Lower leg skin (tissue), 3 donors: ENCODE data around the gene TAF1A.

Experiments
- POLR2A ChIP-seq, 2 donors: fragments of 450-650 bp; IDR thresholded peaks; one replicate each; pipeline ENCODE4 v1.6.1; 2016 to 2017; ENCODE audit warnings: antibody characterized with exemption in 2 of 2, mild to moderate bottlenecking in 1 of 2, moderate library complexity in 1 of 2
- TF ChIP-seq, protein P1 (sequence below), 3 donors: fragments of 450-650 bp; IDR thresholded peaks; one replicate each; pipeline ENCODE4 v1.5.1; 2016; ENCODE audit warnings: antibody characterized with exemption in 3 of 3, mild to moderate bottlenecking in 3 of 3, moderate library complexity in 2 of 3

DNA sequence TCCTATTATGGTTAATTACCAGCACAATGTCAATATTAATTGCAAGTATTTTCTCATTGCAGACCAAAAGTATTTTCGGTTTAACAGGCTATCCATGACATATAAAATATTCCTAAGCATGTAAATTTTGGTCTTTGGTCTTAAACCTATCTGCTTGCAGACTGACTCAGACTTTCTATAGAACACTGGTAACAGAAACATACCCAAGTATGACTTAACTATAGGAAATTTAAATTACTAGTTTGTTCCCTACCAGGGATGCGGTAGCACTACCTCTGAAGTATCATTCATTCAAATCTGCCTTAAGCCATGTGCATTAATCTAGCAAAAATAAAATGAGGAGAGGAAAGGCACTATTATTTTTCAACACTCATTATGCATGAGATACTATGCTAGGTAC lies 2.9 kb downstream of the TAF1A start:
- TF ChIP-seq, protein P1, sequence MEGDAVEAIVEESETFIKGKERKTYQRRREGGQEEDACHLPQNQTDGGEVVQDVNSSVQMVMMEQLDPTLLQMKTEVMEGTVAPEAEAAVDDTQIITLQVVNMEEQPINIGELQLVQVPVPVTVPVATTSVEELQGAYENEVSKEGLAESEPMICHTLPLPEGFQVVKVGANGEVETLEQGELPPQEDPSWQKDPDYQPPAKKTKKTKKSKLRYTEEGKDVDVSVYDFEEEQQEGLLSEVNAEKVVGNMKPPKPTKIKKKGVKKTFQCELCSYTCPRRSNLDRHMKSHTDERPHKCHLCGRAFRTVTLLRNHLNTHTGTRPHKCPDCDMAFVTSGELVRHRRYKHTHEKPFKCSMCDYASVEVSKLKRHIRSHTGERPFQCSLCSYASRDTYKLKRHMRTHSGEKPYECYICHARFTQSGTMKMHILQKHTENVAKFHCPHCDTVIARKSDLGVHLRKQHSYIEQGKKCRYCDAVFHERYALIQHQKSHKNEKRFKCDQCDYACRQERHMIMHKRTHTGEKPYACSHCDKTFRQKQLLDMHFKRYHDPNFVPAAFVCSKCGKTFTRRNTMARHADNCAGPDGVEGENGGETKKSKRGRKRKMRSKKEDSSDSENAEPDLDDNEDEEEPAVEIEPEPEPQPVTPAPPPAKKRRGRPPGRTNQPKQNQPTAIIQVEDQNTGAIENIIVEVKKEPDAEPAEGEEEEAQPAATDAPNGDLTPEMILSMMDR (IDR thresholded peaks at IDR 0.05) = no peak
- no peak for TF ChIP-seq POLR2A (IDR thresholded peaks at IDR 0.05)
